Endometrial microvascular endothelial cells (primary cell): ENCODE results near the gene TMEM187. TPM values are rescaled to one million over a fixed set of nuclear protein-coding genes. Genes with fewer than 3 reads are reported as not detected.

Source experiments
- in situ Hi-C: cut with HindIII; loops from 2 replicates; pipeline ENCODE4 v1.10.0; 2017; ENCODE audit warnings: low sequenced_read_pairs, low pct_unique_long_range_greater_than_20kb; ENCODE audit errors: inconsistent ontology term
- total RNA-seq: library from RNA; depleted of rRNA; stranded (reverse); fragments of >200 nt; gene quantifications from one replicate; pipeline ENCODE4 v1.2.3, GENCODE V29; 2015; ENCODE audit errors: inconsistent ontology term

TMEM187 gene
- total RNA-seq, 1 donor from 2014 or later: 9.8 TPM

DNA sequence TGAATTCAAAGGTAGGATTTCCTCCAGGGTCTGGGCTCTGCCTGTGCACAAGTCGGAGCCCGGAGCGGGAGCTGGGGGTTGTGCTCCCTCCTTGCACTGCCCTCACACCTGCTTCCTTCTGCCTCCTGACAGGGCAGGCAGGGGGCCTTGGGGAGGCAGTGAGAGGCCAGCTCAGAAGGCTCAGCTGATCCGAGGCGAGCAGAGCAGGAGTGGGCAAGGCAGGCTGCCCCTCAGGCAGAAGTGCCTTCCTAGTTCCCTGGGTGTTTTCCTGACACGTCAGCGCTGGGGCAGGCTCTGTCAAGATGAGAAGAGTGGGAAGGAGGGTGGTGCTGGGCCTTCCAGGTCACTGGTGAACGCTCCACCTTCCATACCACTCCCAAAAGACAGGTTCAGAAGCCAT is 52.7 kb downstream of the TMEM187 start:
- in situ Hi-C loops: no loop called here

DNA sequence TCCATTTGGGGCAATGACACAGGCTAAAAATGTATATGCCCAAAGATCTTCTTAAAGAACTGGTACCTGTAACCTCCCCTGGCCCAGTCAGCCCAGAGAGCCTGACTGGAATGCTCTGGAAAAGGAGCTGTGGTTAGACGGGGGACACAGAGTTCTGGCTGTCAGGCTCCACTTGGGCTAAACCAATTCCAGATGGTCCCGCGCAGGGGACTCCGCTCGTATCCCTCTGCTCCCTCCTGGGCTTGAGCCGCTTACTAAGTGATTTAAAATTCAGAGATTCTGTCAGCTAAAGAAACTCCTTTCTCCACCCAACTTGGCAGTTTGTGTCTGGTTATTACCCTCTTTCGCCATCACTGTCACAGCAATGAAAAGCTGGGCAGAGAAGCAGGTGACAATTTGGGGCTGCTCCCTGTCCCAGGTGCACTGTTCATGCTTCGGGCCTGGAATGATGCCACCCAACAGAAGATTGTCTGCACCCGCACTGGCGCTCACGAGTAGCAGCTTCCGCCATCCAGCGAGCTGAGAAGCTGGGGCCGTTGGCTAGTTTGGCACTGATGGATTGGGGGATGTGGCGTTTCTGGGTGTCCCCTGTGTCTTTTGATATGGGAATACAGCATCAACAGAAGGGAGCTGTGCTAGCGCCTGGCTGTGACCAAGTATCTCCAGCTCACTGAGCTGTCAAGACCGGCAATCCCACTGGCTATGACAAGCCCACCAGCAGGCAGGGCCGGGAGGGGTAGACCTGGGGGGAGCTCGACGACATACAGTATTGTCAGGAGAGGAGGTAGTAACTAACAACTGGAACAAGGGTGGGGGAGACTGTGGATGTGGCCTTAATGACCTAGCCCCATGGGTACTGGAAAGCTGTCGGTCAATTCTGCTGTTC is 53.8 kb downstream of the TMEM187 start:
- in situ Hi-C loops: no loop called here

DNA sequence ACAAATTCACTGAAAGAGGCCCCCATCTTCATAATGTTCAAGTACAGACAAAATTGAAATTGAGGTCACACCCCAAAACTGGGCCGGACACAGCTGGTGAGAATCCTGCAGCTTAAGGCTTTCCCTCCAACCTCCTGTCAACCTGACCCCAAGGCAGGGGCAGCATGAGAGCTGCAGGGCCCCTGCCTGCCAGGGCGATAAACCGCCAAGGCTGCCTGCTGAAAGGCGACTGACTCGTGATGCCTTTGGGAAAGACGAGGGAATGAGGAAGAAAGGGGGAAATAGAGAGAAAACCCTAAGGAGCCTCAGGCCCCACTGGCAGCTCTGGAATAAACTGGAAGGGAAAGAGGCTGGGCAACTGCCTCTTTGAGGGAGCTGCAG is 54.5 kb downstream of the TMEM187 start:
- in situ Hi-C loops: no loop called here

DNA sequence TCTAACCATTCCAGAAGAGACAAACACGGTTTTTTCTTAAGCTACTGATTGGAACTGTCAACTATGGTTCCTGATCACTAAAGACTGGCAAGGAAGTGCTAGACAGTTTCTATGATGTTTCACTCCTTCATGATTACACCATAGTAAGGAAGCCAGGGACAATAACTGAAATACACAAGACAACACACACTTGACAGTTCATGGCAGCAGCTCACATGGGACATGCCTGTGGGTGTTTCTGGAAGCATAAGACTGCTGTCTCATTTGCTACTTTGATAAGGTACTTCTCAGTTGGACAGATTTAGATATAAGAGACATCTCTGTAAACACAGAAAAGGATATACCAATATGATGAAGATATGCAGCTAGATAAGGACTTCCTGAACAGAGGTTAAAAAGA is 55.4 kb downstream of the TMEM187 start:
- in situ Hi-C loops: no loop called here

DNA sequence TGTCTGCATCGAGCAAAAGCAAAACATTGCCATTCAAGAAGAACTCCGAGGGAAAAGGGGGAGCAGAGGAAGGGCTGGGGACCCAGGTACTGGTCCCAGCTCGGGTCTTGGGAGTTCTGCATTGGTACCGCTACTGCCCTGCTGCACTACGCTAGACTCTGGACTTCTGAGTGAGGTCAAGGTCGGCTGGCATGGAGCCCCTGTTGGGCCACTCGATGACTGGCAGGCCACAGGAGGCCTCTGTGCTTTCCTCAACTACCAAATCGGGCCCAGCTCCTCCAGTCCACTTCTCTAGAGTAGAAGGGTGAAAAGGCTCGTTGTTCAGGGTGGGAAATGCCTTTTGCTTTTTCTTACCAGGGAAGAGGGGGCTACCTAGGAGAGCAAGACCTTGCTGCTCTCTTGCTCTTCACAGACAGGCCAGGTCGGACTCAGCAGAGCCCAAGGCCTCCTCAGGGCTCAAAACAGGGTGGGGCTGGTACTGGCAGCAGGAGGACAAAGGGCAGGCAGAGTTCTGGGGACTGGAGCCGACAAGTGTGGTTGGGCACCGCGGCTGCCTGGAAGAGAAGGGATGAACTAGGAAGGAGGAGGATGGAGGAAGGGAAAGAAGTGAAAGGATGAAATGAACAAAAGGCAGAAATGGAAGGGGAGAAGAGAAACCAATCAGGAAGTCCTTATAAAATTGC is 56.1 kb downstream of the TMEM187 start:
- in situ Hi-C loops: no loop called here

DNA sequence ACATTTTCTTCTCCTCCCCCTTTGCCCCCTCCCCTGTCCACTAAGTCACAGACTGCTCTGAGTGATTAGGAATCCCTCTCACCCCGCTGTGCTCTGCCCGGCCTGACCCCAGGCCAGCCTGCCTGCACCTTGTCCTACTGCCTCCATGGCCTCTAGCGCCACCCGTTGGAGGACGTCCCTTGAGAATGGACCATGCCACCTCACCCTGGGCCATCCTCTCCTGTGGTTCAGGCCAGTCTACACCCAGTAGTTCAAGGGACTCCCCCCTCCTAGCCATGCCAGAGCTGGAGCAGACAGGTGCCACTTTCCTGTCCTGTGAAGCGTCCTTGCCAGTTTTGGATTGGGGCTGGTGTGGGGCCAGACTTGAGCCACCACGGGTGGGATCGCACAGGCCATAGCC is 56.9 kb downstream of the TMEM187 start:
- in situ Hi-C loops: no loop called here

DNA sequence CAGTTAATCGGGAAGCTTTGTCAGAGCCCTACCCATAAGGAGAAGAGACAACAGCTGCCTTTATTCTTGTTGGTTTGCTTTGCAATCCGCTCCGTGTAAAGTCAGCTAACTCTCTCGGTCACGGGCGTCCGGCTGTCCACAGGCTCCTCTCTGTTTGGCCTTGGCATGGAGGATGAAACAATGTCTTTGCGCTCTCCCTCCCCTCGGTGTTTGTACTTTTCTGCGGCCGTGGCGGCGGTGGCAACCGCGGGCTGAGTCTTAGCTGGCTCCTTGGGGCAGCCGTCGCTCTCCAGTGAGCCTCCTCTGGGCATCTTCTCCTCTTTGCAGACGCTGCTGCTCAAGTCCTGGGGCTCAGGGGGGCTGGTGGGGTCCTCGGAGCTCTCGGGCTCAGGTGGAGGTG is 57.7 kb downstream of the TMEM187 start:
- in situ Hi-C loops: no loop called here

DNA sequence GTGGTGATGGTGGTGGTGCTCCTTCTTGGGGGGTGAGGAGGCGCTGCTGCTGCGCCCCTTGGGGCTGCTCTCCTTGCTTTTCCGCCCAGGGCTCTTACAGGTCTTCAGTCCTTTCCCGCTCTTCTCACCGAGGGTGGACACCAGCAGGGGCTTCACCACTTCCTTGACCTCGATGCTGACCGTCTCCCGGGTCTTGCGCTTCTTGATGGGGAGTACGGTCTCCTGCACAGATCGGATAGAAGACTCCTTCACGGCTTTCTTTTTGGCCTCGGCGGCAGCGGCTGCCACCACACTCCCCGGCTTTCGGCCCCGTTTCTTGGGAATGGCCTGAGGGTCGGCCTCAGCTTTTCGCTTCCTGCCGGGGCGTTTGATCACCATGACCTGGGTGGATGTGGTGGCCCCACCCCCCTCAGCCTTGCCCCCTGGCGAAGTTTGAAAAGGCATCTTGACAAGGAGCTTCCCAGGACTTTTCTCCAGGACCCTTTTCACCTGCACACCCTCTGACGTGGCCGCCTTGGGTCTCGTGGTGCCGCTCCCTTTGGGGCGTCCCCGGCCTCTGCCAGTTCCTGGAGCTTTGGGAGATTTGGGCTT is 58.3 kb downstream of the TMEM187 start:
- in situ Hi-C loops: no loop called here

DNA sequence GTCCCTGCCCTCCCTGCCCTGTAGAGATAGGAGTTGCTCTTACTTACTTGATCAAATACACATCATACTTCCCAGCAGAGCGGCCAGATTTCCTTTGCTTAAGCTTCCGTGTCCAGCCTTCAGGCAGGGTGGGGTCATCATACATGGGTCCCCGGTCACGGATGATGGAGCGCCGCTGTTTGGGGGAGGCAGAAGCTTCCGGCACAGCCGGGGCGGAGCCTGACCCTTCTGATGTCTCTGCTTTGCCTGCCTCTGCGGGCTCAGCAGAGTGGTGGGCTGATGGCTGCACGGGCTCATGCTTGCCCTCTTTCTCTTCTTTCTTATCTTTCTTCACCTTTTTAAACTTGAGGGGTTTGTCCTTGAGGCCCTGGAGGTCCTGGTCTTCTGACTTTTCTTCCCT is 59.6 kb downstream of the TMEM187 start:
- in situ Hi-C loops: no loop called here

DNA sequence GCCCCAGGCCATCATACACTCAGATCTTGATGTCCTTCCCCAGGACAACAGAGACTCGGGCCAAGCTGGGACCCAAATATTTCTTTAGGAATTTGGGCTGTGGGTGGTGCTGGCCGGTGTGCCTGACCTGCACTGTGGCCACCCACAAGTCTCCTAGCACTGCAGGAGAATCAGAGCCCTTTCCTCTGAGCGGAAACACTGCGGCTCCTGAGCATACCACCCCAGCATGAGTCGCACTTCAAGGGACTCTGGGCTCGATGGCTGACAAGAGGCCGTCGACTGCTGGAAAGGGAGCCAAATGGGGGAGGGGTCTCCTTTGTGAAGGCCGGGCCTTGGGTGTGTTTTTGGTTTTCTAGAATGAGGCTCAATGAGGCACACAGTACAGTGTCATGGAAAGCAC is 60.1 kb downstream of the TMEM187 start:
- in situ Hi-C loops: no loop called here

Other genes with a start within 250 kb of the TMEM187 start
- gene BCAP31, start 248.4 kb upstream of the TMEM187 start, total RNA-seq: 282 TPM
- gene ABCD1, start 247.9 kb upstream of the TMEM187 start, total RNA-seq: 11.7 TPM
- 15.3 TPM for gene PLXNB3, start 208.5 kb upstream of the TMEM187 start, total RNA-seq
- gene SRPK3, start 191.7 kb upstream of the TMEM187 start, total RNA-seq: 0.56 TPM
- gene IDH3G, start 178.4 kb upstream of the TMEM187 start, total RNA-seq: 77.5 TPM
- 199 TPM for gene SSR4, start 178.1 kb upstream of the TMEM187 start, total RNA-seq
- not detected for gene PDZD4, start 142.2 kb upstream of the TMEM187 start, total RNA-seq
- gene L1CAM, start 86.6 kb upstream of the TMEM187 start, total RNA-seq: not detected
- gene AVPR2, start 68.1 kb upstream of the TMEM187 start, total RNA-seq: not detected
- 15.4 TPM for gene ARHGAP4, start 46.5 kb upstream of the TMEM187 start, total RNA-seq
- 216 TPM for gene NAA10, start 37.7 kb upstream of the TMEM187 start, total RNA-seq
- not detected for gene RENBP, start 28.1 kb upstream of the TMEM187 start, total RNA-seq
- gene HCFC1, start 936 bp upstream of the TMEM187 start, total RNA-seq: 44.8 TPM
- gene IRAK1, start 47.1 kb downstream of the TMEM187 start, total RNA-seq: 156 TPM
- 20.5 TPM for gene MECP2, start 125.0 kb downstream of the TMEM187 start, total RNA-seq
- gene OPN1LW, start 171.5 kb downstream of the TMEM187 start, total RNA-seq: not detected
- gene OPN1MW, start 209.8 kb downstream of the TMEM187 start, total RNA-seq: not detected
- gene OPN1MW2, start 247.0 kb downstream of the TMEM187 start, total RNA-seq: not detected